MCF 10A (cell line): Measurements from ENCODE around the gene ARL6IP5. TPM values are rescaled to one million over a fixed set of nuclear protein-coding genes. Genes with fewer than 3 reads are reported as not detected.

ENCODE experiments used
- BruUV-seq: library from RNA; stranded (reverse); fragments of 400-500 nt; replicated peaks from 2 replicates; lab custom pipeline; 2021; lab: Mats Ljungman, UMichigan
- CTCF ChIA-PET: fragments of 300-600 bp; sonication (Branson Sonifier 250); formaldehyde crosslinking; extraction: SDS; loops from one replicate; lab custom pipeline; 2021; ENCODE audit warnings: antibody characterized with exemption, inconsistent platforms; lab: Yijun Ruan, JAX
- POLR2A ChIA-PET: fragments of 300-600, 350-650 bp; sonication (Branson Sonifier 250); formaldehyde crosslinking; extraction: SDS; loops from one replicate; lab custom pipeline; 2020; ENCODE audit warnings: antibody characterized with exemption, inconsistent platforms; lab: Yijun Ruan, JAX
- DNase-seq: peaks from one replicate; pipeline ENCODE4 v3.0.0-alpha.2; 2018; ENCODE audit not compliant: unreplicated experiment
- H3K27ac Mint-ChIP-seq: one replicate; pipeline ENCODE4 v1.8.0; 2022; ENCODE audit warnings: mild to moderate bottlenecking, low read depth, mixed read lengths; ENCODE audit not compliant: unreplicated experiment
- H3K27me3 Mint-ChIP-seq: one replicate; pipeline ENCODE4 v1.8.0; 2022; ENCODE audit warnings: mixed read lengths; ENCODE audit not compliant: insufficient read depth, unreplicated experiment
- H3K36me3 Mint-ChIP-seq: one replicate; pipeline ENCODE4 v1.8.0; 2022; ENCODE audit warnings: mild to moderate bottlenecking, moderate library complexity, mixed read lengths; ENCODE audit not compliant: insufficient read depth, unreplicated experiment
- H3K4me1 Mint-ChIP-seq: one replicate; pipeline ENCODE4 v1.8.0; 2022; ENCODE audit warnings: mixed read lengths; ENCODE audit not compliant: insufficient read depth, unreplicated experiment
- H3K4me3 Mint-ChIP-seq: one replicate; pipeline ENCODE4 v1.8.0; 2022; ENCODE audit warnings: mild to moderate bottlenecking, moderate library complexity, mixed read lengths; ENCODE audit not compliant: unreplicated experiment
- H3K9me3 Mint-ChIP-seq: one replicate; pipeline ENCODE4 v1.8.0; 2022; ENCODE audit warnings: mixed read lengths; ENCODE audit not compliant: unreplicated experiment
- CTCF ChIP-seq: fragments of 200-600 bp; IDR thresholded peaks from one replicate; pipeline ENCODE4 v1.8.0; 2022; ENCODE audit warnings: antibody characterized with exemption, mild to moderate bottlenecking; ENCODE audit not compliant: unreplicated experiment
- intact Hi-C: fragments of 100-400 bp; cut with micrococcal nuclease; formaldehyde crosslinking; loops from 2 replicates; pipeline ENCODE4 v1.14.1; 2022
- total RNA-seq: library from RNA; stranded (reverse); gene quantifications from 2 replicates; pipeline ENCODE4 v1.2.3, GENCODE V29; 2022

The ARL6IP5 gene
- total RNA-seq, 1 experiment from 2014 or later = 50.0 TPM

GRCh38 chr3:69059688-69060087 lies 25.0 kb upstream of the ARL6IP5 start:
- intact Hi-C loops = no loop called here
- no peaks in the 10 kb centered on the region for H3K9me3 Mint-ChIP-seq
- no peak for DNase-seq
- H3K4me1 Mint-ChIP-seq = no peaks in the 10 kb centered on the region
- peak overlapping the region; percentile 9 for H3K27ac Mint-ChIP-seq
- POLR2A ChIA-PET = interaction anchor here (0.7 to 2.3 kb wide), 4 partner anchors 8 to 25 kb away, joined by 3 to 11 read pairs (median 5); partner anchors contain the start of genes ARL6IP5, TMF1 and UBA3
- TF ChIP-seq CTCF = no peak
- no peaks in the 10 kb centered on the region for H3K27me3 Mint-ChIP-seq
- BruUV-seq = no TSS peak
- CTCF ChIA-PET = interaction anchor here (1.3 kb wide), 1 partner anchor 9 kb away, joined by 3 read pairs; no protein-coding TSS in a partner anchor
- H3K36me3 Mint-ChIP-seq = peaks cover 69% of the 10 kb centered on the region
- no peak overlapping the region for H3K4me3 Mint-ChIP-seq

GRCh38 chr3:69063636-69064035 lies 21.1 kb upstream of the ARL6IP5 start:
- BruUV-seq = no TSS peak
- Mint-ChIP-seq H3K9me3 (no peaks in the 10 kb centered on the region), H3K36me3 (peaks cover 77% of the 10 kb centered on the region), H3K4me1 (no peaks in the 10 kb centered on the region), H3K4me3 (no peak overlapping the region), H3K27ac (no peak overlapping the region), H3K27me3 (no peaks in the 10 kb centered on the region)
- no peak for TF ChIP-seq CTCF
- POLR2A ChIA-PET = interaction anchor here (1.5 to 3.7 kb wide), 4 partner anchors 11 to 23 kb away, joined by 4 to 36 read pairs (median 14); partner anchors contain the start of genes ARL6IP5, TMF1 and UBA3
- intact Hi-C loops = no loop called here
- DNase-seq = no peak
- CTCF ChIA-PET = interaction anchor here (0.5 to 0.9 kb wide), 2 partner anchors 472 to 626 kb away, joined by 4 read pairs; no protein-coding TSS in a partner anchor

- BruUV-seq = no TSS peak
These were observed 19.3 kb upstream of the ARL6IP5 start for GRCh38 chr3:69065318-69065964.

More at GRCh38 chr3:69065318-69065964, 19.3 kb upstream of the ARL6IP5 start:
- no peak for TF ChIP-seq CTCF
- Mint-ChIP-seq H3K9me3 (no peaks in the 10 kb centered on the region), H3K4me1 (no peaks in the 10 kb centered on the region), H3K27ac (no peak overlapping the region), H3K4me3 (no peak overlapping the region), H3K27me3 (no peaks in the 10 kb centered on the region), H3K36me3 (peaks cover 64% of the 10 kb centered on the region)
- POLR2A ChIA-PET = interaction anchor here (0.6 to 3.7 kb wide), 6 partner anchors 8 to 41 kb away, joined by 3 to 36 read pairs (median 5); partner anchors contain the start of genes ARL6IP5, TMF1 and UBA3
- intact Hi-C loops = no loop called here
- CTCF ChIA-PET = interaction anchor here (1.1 kb wide), 2 partner anchors 33 to 96 kb away, joined by 3 to 4 read pairs; no protein-coding TSS in a partner anchor
- no peak for DNase-seq
